ENCODE results near the gene GBF1.
"Not testable (repeated sequence)": the region's sequence is repeated elsewhere in the genome, so short reads cannot be mapped to it uniquely, and the experiment has no call there.

The GBF1 gene

DNA sequence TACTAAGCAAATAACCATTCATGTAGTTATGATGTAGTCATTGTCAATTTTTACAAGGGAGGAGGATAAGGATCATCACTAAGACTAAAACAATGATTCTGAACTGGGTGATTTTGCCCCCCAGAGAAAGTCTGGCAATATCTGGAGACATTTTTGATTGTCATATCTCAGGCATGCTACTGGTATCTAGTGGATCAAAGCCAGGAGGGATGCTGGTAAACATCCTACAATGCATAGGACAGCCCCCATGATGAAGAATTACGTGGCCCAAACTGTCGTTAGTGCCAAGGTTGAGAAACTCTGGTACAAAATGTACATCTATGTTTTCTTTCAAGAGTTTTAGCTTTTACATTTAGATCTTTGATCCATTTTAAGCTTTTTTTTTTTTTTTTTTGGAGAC lies 57.3 kb downstream of the GBF1 start:
- no peak for DNase-seq

DNA sequence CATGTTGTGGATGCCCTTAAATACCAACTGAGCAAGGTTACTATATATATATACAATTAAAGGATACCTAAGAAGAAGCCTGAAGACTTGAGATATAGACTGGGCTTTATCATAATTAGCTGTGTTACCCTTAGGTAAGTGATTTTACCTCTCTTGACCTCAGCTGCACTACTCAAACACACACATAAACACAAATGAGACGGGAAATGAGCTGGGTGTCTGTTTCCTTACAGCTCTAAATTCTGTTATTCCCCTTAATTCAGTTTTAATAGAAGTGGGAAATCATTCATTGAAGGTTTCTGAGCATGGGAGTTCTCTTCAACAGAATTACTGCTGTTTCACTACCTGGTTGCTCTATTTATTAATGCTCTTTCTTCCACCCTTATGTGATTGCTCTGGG lies 60.7 kb downstream of the GBF1 start:
- DNase-seq = no peak

DNA sequence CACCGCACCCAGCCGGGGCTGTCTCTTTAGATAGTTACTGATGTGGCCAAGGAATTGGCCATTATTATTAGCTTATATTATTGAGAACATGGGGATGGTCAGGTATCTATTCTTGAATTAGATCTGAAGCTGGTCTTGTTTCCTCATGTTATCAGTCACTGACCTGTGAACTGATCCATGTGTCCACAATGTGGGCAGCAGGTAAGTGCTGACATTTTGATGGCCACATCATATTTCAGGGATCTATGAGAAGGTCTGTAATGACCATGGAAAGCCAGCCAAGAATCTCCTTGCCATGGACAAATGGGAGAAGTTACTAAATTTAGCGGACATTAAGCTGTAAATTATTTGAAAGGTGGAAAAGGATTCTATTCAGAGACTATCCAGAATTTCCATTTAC lies 61.4 kb downstream of the GBF1 start:
- DNase-seq = no peak

DNA sequence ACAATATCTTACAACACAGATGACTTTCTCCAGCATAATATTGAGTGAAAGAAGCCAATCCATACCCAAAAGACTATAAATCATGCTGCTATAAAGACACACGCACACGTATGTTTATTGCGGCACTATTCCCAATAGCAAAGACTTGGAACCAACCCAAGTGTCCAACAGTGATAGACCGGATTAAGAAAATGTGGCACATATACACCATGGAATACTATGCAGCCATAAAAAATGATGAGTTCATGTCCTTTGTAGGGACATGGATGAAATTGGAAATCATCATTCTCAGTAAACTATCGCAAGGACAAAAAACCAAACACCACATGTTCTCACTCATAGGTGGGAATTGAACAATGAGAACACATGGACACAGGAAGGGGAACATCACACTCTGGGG lies 63.0 kb downstream of the GBF1 start:
- DNase-seq = not testable (repeated sequence)

- no peak for DNase-seq
Observed at GRCh38 chr10:102309236-102309635, 63.9 kb downstream of the GBF1 start.

DNA sequence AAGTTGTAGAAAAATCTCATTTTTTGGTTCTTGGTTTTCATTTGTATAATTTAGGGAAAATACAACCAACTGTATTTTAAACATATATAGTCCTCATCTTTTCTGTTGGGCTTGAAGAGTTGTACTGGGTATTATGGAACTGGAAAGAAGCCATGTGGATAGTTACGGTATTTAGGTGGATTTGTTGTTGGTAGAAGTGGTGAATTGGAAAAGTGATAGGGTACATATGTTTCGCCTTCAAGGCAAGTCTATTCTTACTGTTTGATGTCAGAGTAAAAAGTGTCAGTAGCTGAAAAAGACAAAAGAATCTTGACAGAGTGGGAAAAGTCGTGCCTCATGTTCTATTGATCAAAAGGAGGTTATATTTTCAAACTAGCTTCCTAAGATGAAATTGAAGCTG lies 64.6 kb downstream of the GBF1 start:
- DNase-seq = no peak

DNA sequence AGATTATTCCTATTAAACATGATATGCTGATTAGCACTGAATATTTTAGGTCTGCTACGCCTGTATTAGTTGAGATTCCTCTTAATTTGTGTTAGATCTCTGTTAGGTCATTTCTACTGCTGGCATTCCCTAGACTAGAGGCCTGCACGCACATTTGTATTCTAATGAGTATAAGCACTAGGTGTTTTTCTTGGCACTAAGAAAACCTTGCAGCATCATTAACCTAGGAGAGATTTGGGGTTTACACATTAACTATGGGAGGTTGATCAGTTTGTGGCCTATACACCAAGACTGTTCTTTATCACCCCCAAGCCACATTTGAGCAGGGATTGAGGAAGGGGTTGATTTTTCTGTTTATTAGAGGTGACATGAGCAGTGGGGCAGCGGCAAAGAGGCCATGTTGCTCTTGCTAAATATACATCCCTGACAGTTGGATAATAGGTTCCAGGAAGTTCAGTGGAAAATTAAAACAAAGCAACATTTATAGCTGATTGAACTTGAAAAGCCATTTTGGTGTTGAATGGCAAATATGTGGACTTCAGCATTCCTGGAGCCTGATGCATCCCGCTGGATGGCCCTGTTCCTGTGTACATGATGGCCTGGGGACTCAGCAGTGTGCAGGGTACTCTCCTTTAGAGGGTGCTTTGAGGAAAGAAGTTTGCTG lies 65.2 kb downstream of the GBF1 start:
- DNase-seq = no peak

DNA sequence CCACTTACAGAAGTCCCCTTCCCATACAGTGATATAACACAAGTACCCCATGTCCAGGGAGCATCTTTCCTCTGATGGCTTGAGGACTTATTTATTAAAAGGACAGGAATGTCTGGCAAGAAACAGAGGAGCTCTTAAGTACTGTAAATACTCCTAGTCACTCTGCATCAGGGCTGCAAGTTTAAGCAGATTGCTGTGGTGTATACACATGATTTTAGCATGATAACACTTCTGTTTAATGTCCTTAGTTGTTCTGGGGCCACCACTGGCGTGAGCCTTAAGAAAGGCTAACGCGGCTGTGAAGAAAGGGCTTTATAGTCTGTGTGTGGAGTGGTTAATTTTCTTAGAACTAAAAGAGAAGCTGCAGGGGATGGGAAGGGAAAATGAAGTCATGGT lies 65.7 kb downstream of the GBF1 start:
- DNase-seq = no peak

DNA sequence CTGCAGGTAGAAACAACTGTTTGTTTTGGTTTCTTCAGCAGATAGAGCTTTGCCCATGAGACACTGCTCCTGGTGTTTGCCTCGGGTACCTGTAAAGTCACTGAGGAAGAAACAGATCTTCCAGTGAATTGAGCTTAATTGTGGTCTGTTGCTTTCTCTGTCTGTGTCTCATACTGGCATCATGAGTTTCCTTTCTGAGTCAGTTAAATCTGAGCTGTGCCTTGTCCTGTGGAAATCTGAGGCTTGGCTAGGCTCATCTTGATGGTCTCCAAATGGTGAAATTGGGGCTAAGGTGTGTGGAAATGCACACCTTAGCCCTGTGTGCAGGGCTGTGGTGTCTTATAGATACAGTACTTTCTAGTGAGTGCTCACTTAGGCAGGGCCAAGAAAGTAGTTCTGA lies 67.4 kb downstream of the GBF1 start:
- no peak for DNase-seq

GRCh38 chr10:102313221-102313896 lies 68.0 kb downstream of the GBF1 start:
- DNase-seq = no peak

DNA sequence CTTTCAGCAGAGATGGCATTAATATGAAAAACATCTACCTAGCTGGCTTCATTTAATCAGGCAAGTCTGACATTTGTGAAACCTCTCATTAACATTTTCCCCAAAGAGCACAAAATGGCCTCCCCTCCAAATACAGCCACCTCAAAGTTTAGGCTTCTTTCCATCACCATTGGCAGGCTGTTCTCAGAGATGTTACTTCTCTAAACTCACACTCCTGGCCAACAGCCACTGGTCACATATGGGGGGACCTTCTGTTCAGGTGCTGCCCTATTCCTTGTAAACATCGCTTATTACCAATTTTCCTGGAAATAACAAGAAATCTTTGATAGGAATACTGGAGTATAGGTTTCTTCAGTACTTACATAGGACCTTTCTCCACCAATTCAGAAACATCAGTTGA lies 69.5 kb downstream of the GBF1 start:
- DNase-seq = no peak

DNA sequence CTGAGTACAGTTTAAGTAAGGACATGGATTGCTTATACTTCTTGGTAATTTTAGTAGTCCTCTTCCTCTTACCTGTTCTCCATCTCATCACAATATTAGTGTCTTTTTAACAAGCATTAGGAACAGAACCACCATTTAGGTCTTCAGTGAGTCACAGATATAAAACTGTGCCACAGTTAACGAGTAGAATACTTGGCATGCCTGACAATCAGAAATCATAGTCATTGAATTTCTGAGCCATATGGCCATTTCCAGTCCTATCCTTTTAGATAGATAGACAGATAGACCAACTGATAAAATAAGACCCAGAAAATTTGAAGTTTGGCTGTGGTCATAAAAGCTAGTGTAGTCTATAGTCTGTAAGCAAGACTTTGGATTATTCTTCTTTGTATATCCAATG lies 71.1 kb downstream of the GBF1 start:
- DNase-seq = no peak

- no peak for DNase-seq
Observed at GRCh38 chr10:102322914-102323313, 77.6 kb downstream of the GBF1 start.

DNA sequence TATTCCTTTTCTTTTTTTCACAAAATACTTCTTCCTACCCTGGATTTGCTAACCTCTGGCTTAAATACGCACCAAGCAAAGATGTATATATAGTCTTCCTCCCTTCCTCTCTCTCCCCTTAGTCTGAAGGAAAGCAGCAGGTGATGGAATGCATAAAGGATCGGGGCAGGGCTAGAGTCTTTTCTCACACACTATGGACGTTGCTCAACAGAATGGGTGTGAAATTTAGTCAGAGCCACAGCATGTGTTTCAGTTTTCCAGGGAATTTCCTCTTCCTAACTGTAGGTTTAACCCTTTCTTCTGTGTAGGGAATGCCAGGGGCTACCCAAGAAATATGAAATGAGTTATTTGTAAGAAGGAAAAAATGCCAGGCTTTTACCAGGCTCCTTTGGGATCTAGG lies 78.7 kb downstream of the GBF1 start:
- DNase-seq = no peak

DNA sequence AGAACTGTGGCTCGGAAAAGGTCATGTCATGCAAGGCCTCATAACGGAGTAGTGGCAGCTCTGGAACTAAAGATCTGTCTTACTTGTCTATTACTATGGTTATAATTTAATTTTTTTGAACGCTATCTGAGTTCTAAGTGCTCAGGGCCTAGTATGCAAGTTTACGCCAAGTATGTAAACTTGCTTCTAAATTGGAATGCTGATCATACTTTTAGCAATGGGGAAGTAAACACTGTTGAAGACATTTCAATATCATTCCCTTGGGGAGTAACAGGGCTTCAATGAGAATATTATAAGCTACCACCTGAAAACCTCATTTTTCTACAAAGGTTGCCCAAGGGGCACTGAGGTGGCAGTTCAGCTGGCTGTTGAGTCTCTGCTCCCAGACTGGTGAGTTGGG lies 80.7 kb downstream of the GBF1 start:
- no peak for DNase-seq

DNA sequence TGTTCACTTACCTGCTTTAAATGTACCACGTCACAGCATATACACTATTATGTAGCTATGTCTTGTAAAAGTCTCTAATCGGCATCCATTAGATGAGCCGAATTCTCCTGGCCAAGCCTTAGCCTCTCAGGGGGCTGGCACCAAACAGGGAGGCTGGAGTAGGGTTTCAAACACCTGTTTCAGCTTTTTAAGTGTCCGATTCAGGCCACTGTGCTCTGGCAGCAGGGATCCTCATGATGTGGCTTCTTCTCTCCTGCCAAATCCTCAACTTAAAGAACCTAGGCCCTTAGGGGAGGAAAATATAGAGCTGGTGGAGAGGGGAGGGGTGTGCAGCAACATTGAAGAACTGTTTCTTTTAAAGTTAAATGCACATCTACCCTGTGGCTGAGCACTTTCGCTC lies 81.7 kb downstream of the GBF1 start:
- no peak for DNase-seq

- DNase-seq = no peak
Observed at GRCh38 chr10:102327641-102328040, 82.3 kb downstream of the GBF1 start.

DNA sequence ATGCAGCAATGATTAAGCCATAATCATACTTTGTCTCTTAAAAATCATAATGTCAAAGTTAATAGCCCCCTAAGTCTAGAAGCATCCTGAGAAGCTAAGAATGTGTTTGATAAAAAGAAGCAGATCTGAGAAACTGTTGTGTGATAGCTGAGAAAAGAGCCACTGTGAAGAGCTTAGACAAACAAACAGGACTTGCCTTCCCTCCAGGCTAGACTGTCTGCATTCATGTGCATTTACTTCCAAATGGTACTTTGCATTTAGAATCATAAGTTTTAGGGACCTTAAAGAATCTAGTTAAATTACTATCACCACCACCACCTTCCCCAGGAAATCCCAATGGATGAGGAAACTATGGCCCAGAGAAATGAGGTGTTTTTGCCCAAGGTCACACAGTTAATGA lies 87.4 kb downstream of the GBF1 start:
- DNase-seq = no peak

DNA sequence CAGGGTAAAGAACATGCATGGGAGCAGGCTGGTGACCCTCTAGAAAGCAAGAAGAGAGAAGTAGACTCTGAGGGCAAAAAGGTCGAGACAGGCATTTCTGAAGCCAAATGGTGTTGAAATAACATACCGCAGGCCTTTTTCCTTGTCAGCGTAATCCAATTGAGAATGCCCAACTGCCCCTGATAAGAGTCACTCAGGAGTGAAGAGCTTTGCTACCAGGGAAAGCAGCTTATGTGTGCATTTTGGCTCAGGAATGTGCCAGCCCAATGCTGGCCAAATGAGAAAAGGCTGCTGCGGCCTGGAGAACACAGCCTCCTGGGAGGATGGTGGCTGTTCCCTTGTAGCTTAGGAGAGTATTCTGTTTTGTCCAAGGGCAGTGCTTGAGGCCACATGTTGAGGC lies 88.8 kb downstream of the GBF1 start:
- DNase-seq = no peak

GRCh38 chr10:102335184-102335583 lies 89.9 kb downstream of the GBF1 start:
- DNase-seq = no peak

- no peak for DNase-seq
Observed at GRCh38 chr10:102341038-102341688, 95.8 kb downstream of the GBF1 start.

GRCh38 chr10:102342458-102342857 lies 97.1 kb downstream of the GBF1 start:
- no peak for DNase-seq

DNA sequence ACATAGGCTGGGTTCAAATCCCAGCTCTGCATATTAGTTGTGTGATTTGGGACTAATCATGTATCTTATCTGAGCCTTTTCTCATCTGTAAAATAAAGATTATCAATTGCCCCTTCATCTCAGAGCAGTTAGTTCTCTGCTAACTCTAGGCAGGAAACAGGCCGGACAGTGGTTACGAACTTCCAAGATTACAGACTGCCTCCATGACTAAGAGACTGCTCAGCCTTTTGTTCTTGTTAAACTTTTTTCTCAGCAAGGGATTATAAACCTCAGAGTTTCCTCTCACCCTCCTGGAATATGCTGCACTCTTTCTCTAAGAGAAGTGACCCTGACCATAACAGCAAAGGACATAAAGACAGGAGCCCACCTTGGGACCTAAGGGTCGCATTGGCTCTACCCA lies 97.6 kb downstream of the GBF1 start:
- DNase-seq = no peak

- no peak for DNase-seq
Observed at GRCh38 chr10:102344067-102344466, 98.7 kb downstream of the GBF1 start.
